Measurements from ENCODE around the gene RAD54L2.
"Not testable (repeated sequence)": the region's sequence is repeated elsewhere in the genome, so short reads cannot be mapped to it uniquely, and the experiment has no call there.

The RAD54L2 gene

GRCh38 chr3:51544011-51544775 is 5.7 kb downstream of the RAD54L2 start:
- DNase-seq (ENCODE audit: low read depth in 3 of 3), result no peak

- no peak for DNase-seq (ENCODE audit: low read depth in 3 of 3)
These were observed 8.8 kb downstream of the RAD54L2 start for GRCh38 chr3:51547274-51547673.

- DNase-seq (ENCODE audit: low read depth in 3 of 3), result no peak
These were observed 10.8 kb downstream of the RAD54L2 start for GRCh38 chr3:51549311-51549710.

GRCh38 chr3:51550080-51550819 is 11.7 kb downstream of the RAD54L2 start:
- no peak for DNase-seq (ENCODE audit: low read depth in 3 of 3)

GRCh38 chr3:51557993-51558392 is 19.5 kb downstream of the RAD54L2 start:
- no peak for DNase-seq (ENCODE audit: low read depth in 3 of 3)

- DNase-seq (ENCODE audit: low read depth in 3 of 3), result no peak
These were observed 20.9 kb downstream of the RAD54L2 start for GRCh38 chr3:51559411-51559888.

GRCh38 chr3:51559961-51560360 is 21.4 kb downstream of the RAD54L2 start:
- DNase-seq (ENCODE audit: low read depth in 3 of 3), result no peak

GRCh38 chr3:51562403-51562802 is 23.9 kb downstream of the RAD54L2 start:
- DNase-seq (ENCODE audit: low read depth in 3 of 3), result not testable (repeated sequence)

GRCh38 chr3:51568036-51568435 is 29.5 kb downstream of the RAD54L2 start:
- DNase-seq (ENCODE audit: low read depth in 3 of 3), result no peak

- DNase-seq (ENCODE audit: low read depth in 3 of 3), result no peak
These were observed 30.5 kb downstream of the RAD54L2 start for GRCh38 chr3:51568996-51569395.

- DNase-seq (ENCODE audit: low read depth in 3 of 3), result no peak
These were observed 39.7 kb downstream of the RAD54L2 start for GRCh38 chr3:51578238-51578637.

- no peak for DNase-seq (ENCODE audit: low read depth in 3 of 3)
These were observed 41.9 kb downstream of the RAD54L2 start for GRCh38 chr3:51580418-51580817.

GRCh38 chr3:51581524-51581923 is 43.0 kb downstream of the RAD54L2 start:
- no peak for DNase-seq (ENCODE audit: low read depth in 3 of 3)

GRCh38 chr3:51585197-51585596 is 46.7 kb downstream of the RAD54L2 start:
- DNase-seq (ENCODE audit: low read depth in 3 of 3), result no peak

- DNase-seq (ENCODE audit: low read depth in 3 of 3), result no peak
These were observed 47.4 kb downstream of the RAD54L2 start for GRCh38 chr3:51585871-51586270.

All from stimulated activated CD4-positive, alpha-beta T cell treated with anti-CD3 and anti-CD28 coated beads, TNF-alpha, amount 100 ng/mL, for 48 hours (primary cell).